ENCODE measurements around the gene ICAM1. TPM values are rescaled to one million over a fixed set of nuclear protein-coding genes. Genes with fewer than 3 reads are reported as not detected.

The ICAM1 gene
- total RNA-seq, 1 donor from 2014 or later: 74.8 TPM

GRCh38 chr19:10309423-10309822 lies 38.5 kb downstream of the ICAM1 start, which contains the start of gene ZGLP1:
Gene ZGLP1 (minus strand): TSS chr19:10309815.
- H3K27ac ChIP-seq: no peak within 1 kb of the TSS

GRCh38 chr19:10315335-10316214 lies 44.7 kb downstream of the ICAM1 start, which contains the start of gene FDX2:
Gene FDX2 (minus strand): TSS chr19:10316015. CDS start chr19:10315996, 19 bp downstream.
- peak within 1 kb of the TSS; percentile 88 to 93 for H3K4me3 ChIP-seq
- H3K4me1 ChIP-seq: peaks cover 0 to 6% of the 10 kb centered on the region in 2 donors
- peaks cover 32 to 39% of the 10 kb centered on the region in 2 donors for H3K36me3 ChIP-seq
- H3K9me3 ChIP-seq: no peaks in the 10 kb centered on the region
- intact Hi-C loops (cut with DNase I): loop anchor here (5.0 kb wide), 1 partner anchor 67 kb away; the partner anchor contains the start of gene TYK2
- H3K27ac ChIP-seq: no peak within 1 kb of the TSS
- TF ChIP-seq CTCF (IDR thresholded peaks at IDR 0.05): peak in 1 of 3 experiments; percentile 4
- H3K27me3 ChIP-seq: no peaks in the 10 kb centered on the region
- peak in 1 of 2 donors; percentile 92 for DNase-seq (ENCODE audit: low spot score in 2 of 2)

More at GRCh38 chr19:10309423-10309822, 38.5 kb downstream of the ICAM1 start, which contains the start of gene ZGLP1:
- peaks cover 0 to 8% of the 10 kb centered on the region in 2 donors for H3K36me3 ChIP-seq
- H3K9me3 ChIP-seq: no peaks in the 10 kb centered on the region
- no peaks in the 10 kb centered on the region for H3K4me1 ChIP-seq
- no peaks in the 10 kb centered on the region for H3K27me3 ChIP-seq
- DNase-seq (ENCODE audit: low spot score in 2 of 2): no peak
- TF ChIP-seq CTCF (IDR thresholded peaks at IDR 0.05): no peak
- intact Hi-C loops (cut with DNase I): no loop called here
- H3K4me3 ChIP-seq: no peak within 1 kb of the TSS

- H3K4me1 ChIP-seq: peaks cover 0 to 6% of the 10 kb centered on the region in 2 donors
- no peaks in the 10 kb centered on the region for H3K27me3 ChIP-seq
- intact Hi-C loops (cut with DNase I): loop anchor here (5.0 kb wide), 1 partner anchor 66 kb away; the partner anchor contains the start of gene TYK2
- H3K27ac ChIP-seq: no peak overlapping the region
- TF ChIP-seq CTCF (IDR thresholded peaks at IDR 0.05): no peak
- no peaks in the 10 kb centered on the region for H3K9me3 ChIP-seq
- H3K4me3 ChIP-seq: peak overlapping the region in 1 of 2 donors; percentile 93
- DNase-seq (ENCODE audit: low spot score in 2 of 2): no peak
- H3K36me3 ChIP-seq: peaks cover 41 to 48% of the 10 kb centered on the region in 2 donors
Measured at GRCh38 chr19:10316229-10317044, 45.5 kb downstream of the ICAM1 start.

- peaks cover 0 to 6% of the 10 kb centered on the region in 2 donors for H3K4me1 ChIP-seq
- H3K9me3 ChIP-seq: no peaks in the 10 kb centered on the region
- peaks cover 48 to 56% of the 10 kb centered on the region in 2 donors for H3K36me3 ChIP-seq
- DNase-seq (ENCODE audit: low spot score in 2 of 2): no peak
- H3K4me3 ChIP-seq: no peak overlapping the region
- no peaks in the 10 kb centered on the region for H3K27me3 ChIP-seq
- intact Hi-C loops (cut with DNase I): loop anchor here (5.0 kb wide), 1 partner anchor 65 kb away; the partner anchor contains the start of gene TYK2
- no peak for TF ChIP-seq CTCF (IDR thresholded peaks at IDR 0.05)
- H3K27ac ChIP-seq: no peak overlapping the region
Measured at GRCh38 chr19:10317045-10317856, 46.3 kb downstream of the ICAM1 start.

All from ascending aorta (tissue), 2 donors.